Right lobe of liver (tissue), 4 donors: ENCODE data around the gene OR52E5.

Experiments used
- CTCF ChIP-seq, 4 donors: fragments of 200-600 bp in 3 of 4; fragments of 450-650 bp in 1 of 4; IDR thresholded peaks; one replicate each; pipeline versions ENCODE4 v1.5.1 to v1.8.0; 2016 to 2022; ENCODE audit warnings: antibody characterized with exemption in 4 of 4, mild to moderate bottlenecking in 2 of 4
- POLR2A ChIP-seq: fragments of 450-650 bp; IDR thresholded peaks from one replicate; pipeline ENCODE4 v1.6.1; 2017; ENCODE audit warnings: antibody characterized with exemption, mild to moderate bottlenecking
- donor health status: DM: no; HTN: no; CAD: no.
- donor health status: DM: no; HTN: no; CAD: no.
- donor health status: DM: no; HTN: yes; CAD: no.

- TF ChIP-seq CTCF (IDR thresholded peaks at IDR 0.05) (no peak), POLR2A (no peak)
Observed at GRCh38 chr11:5887661-5888060, 5.3 kb upstream of the OR52E5 start.
